ENCODE data around the gene TNFRSF4. TPM values are rescaled to one million over a fixed set of nuclear protein-coding genes. Genes with fewer than 3 reads are reported as not detected.

The TNFRSF4 gene
- total and polyA plus RNA-seq, 7 experiments from 2014 or later, result 0.49 to 192 (median 1.5) TPM

DNA sequence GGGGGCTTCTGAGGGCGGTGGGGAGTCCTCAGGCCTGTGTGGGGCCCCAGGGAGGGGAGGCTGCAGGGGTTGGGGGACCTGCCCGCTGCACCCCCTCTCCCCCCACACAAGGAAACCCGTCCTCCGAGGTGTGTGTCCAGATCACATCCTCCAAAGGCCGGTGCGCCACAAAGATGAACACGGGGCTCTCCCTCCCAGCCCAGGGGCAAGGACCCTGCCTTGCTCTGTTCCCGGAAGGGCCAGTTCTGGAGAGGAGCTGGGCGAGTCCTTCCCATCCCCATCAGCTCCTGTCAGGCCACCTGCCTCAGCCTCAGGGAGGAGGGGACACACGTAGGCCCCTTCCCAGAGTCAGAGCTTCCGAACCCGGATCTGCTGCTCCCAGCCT, 42.8 kb downstream of the TNFRSF4 start:
- ATAC-seq (no peak), DNase-seq (no peak)
- Histone ChIP-seq H3K36me3 (ENCODE audit: control insufficient read depth in 2 of 3, insufficient read depth in 3 of 3, low read length in 3 of 3) (no peaks in the 10 kb centered on the region), H3K4me3 (ENCODE audit: low read length) (no peak overlapping the region), H3K4me1 (ENCODE audit: control insufficient read depth in 2 of 2, insufficient read depth in 2 of 2, low read length in 2 of 2) (peaks cover 6 to 18% of the 10 kb centered on the region in 2 donors), H3K9me3 (ENCODE audit: control insufficient read depth in 2 of 3, low read length in 3 of 3) (no peaks in the 10 kb centered on the region), H3K27ac (ENCODE audit: low read depth, low read length) (no peak overlapping the region), H3K27me3 (ENCODE audit: control insufficient read depth in 2 of 2, insufficient read depth in 2 of 2, low read length in 2 of 2) (no peaks in the 10 kb centered on the region)
- intact Hi-C loops (cut with micrococcal nuclease), result loop anchor here in 1 of 2 donors (5.0 kb wide), 1 partner anchor 36 kb away; the partner anchor contains the start of gene TNFRSF18
- H3K36me3 Mint-ChIP-seq, result no peaks in the 10 kb centered on the region
- no peaks in the 10 kb centered on the region for H3K9me3 Mint-ChIP-seq
- CTCF ChIA-PET, result no interaction called here
- H3K4me3 Mint-ChIP-seq, result no peak overlapping the region
- H3K27ac Mint-ChIP-seq, result no peak overlapping the region
- POLR2A ChIA-PET, result interaction anchor here (1.0 kb wide), 1 partner anchor 13 kb away, joined by 3 read pairs; no protein-coding TSS in a partner anchor
- H3K4me1 Mint-ChIP-seq, result peaks cover 5 to 25% (median 9%) of the 10 kb centered on the region in 7 donors
- H3K27me3 Mint-ChIP-seq, result peaks cover 0 to 19% (median 4%) of the 10 kb centered on the region in 5 donors

DNA sequence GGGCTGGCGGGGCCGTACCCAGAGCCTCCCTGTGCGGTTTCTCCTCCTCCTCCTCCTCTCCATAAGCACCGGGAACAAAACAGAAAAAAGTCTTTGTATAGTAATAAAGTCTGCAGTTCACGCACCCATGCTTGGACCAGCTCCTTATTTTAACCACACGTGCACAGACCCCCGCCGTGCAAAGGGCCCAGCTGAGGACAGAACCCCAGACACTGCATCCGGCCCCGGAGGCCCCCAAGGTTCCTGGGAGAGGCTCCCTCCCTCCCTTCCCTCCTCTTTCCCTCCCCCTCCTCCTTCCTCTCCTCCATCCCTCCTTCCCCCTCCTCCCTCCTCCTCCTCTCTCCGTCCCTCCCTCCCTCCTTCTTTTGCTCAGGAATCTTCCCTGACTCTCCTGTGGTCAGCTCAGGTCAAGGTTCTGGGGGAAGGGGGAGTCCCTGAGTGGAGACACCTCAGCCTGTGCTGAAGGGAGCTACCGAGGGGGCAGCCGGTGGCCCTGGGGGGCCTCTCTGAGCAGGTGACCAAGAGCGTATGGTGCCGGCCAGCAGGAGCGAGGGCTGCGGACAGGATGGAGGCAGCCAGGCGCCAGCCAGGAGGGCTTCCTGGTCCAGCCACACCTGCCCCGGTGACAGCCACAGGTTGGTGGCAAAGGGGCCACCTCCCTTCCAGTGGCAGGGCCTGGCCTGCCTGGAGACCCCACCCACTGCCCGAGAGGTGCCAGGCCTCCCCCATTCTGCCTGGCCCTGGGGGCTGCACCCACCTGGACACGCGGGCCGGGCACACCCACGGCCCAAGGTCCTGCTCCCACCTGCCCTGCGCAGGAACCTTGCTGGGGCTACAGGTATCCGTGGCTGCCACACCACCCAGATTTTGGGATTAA, 43.5 kb downstream of the TNFRSF4 start:
- Mint-ChIP-seq H3K9me3 (no peaks in the 10 kb centered on the region), H3K27ac (peak overlapping the region in 1 of 9 donors; percentile 33), H3K4me3 (peak overlapping the region in 3 of 10 donors; percentile 25 to 60 (median 47)), H3K27me3 (peaks cover 0 to 14% (median 4%) of the 10 kb centered on the region in 5 donors), H3K36me3 (no peaks in the 10 kb centered on the region), H3K4me1 (peaks cover 7 to 25% (median 9%) of the 10 kb centered on the region in 7 donors)
- Histone ChIP-seq H3K27me3 (ENCODE audit: control insufficient read depth in 2 of 2, insufficient read depth in 2 of 2, low read length in 2 of 2) (no peaks in the 10 kb centered on the region), H3K4me3 (ENCODE audit: low read length) (no peak overlapping the region), H3K36me3 (ENCODE audit: control insufficient read depth in 2 of 3, insufficient read depth in 3 of 3, low read length in 3 of 3) (no peaks in the 10 kb centered on the region), H3K27ac (ENCODE audit: low read depth, low read length) (no peak overlapping the region), H3K4me1 (ENCODE audit: control insufficient read depth in 2 of 2, insufficient read depth in 2 of 2, low read length in 2 of 2) (peaks cover 6 to 18% of the 10 kb centered on the region in 2 donors), H3K9me3 (ENCODE audit: control insufficient read depth in 2 of 3, low read length in 3 of 3) (no peaks in the 10 kb centered on the region)
- intact Hi-C loops (cut with micrococcal nuclease), result loop anchor here in 1 of 2 donors (5.0 kb wide), 1 partner anchor 37 kb away; the partner anchor contains the start of gene TNFRSF18
- ATAC-seq (no peak), DNase-seq (no peak)
- ChIA-PET CTCF (no interaction called here), POLR2A (interaction anchor here (1.0 kb wide), 1 partner anchor 13 kb away, joined by 3 read pairs; no protein-coding TSS in a partner anchor)

DNA sequence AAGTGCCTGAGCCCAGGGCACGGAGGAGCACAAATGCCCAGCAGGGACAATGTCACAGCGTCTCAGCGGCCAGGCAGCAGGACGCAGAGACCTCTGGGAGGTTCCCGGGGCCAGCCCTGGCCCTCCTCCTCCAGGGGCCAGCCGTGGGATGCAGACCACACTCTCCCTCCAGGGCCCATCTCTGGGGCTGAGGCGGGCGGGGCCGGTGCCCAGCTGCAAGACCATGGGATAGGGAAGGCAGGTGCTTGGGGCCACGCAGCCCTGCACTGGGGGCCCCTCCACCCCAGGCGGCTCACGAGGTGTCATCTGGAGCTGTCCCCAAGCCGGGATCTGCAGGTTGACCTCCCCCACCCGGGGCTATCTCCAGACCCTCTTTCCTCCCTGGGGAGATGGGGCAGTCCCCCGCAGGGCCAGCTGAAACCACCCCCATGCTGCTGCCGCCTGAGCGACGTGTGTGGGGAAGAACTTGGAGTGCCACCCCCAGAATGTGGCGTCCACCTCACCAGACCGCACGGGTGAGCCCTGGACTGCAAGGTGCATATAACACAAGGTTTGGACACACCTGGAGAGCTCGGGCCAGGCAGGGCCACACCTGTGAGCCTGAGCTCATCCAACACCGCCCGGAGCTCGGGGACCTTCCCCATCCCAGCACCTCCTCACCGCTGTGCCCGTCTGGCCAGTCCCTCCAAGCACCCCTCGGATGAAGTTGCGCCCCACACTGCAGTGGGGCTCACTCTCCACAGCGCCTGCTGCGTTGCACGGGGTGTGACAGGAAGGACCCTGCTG, 44.3 kb downstream of the TNFRSF4 start:
- Mint-ChIP-seq H3K36me3 (no peaks in the 10 kb centered on the region), H3K4me1 (peaks cover 5 to 25% (median 9%) of the 10 kb centered on the region in 7 donors), H3K9me3 (no peaks in the 10 kb centered on the region), H3K4me3 (peak overlapping the region in 2 of 10 donors; percentile 47 to 60), H3K27me3 (peaks cover 0 to 11% (median 4%) of the 10 kb centered on the region in 5 donors), H3K27ac (peak overlapping the region in 1 of 9 donors; percentile 33)
- no peak for DNase-seq
- no peak for ATAC-seq
- Histone ChIP-seq H3K27me3 (ENCODE audit: control insufficient read depth in 2 of 2, insufficient read depth in 2 of 2, low read length in 2 of 2) (no peaks in the 10 kb centered on the region), H3K9me3 (ENCODE audit: control insufficient read depth in 2 of 3, low read length in 3 of 3) (no peaks in the 10 kb centered on the region), H3K4me1 (ENCODE audit: control insufficient read depth in 2 of 2, insufficient read depth in 2 of 2, low read length in 2 of 2) (peaks cover 6 to 18% of the 10 kb centered on the region in 2 donors), H3K4me3 (ENCODE audit: low read length) (no peak overlapping the region), H3K36me3 (ENCODE audit: control insufficient read depth in 2 of 3, insufficient read depth in 3 of 3, low read length in 3 of 3) (no peaks in the 10 kb centered on the region), H3K27ac (ENCODE audit: low read depth, low read length) (no peak overlapping the region)
- CTCF ChIA-PET, result no interaction called here
- intact Hi-C loops (cut with micrococcal nuclease), result loop anchor here in 1 of 2 donors (5.0 kb wide), 1 partner anchor 38 kb away; the partner anchor contains the start of gene TNFRSF18
- POLR2A ChIA-PET, result no interaction called here

DNA sequence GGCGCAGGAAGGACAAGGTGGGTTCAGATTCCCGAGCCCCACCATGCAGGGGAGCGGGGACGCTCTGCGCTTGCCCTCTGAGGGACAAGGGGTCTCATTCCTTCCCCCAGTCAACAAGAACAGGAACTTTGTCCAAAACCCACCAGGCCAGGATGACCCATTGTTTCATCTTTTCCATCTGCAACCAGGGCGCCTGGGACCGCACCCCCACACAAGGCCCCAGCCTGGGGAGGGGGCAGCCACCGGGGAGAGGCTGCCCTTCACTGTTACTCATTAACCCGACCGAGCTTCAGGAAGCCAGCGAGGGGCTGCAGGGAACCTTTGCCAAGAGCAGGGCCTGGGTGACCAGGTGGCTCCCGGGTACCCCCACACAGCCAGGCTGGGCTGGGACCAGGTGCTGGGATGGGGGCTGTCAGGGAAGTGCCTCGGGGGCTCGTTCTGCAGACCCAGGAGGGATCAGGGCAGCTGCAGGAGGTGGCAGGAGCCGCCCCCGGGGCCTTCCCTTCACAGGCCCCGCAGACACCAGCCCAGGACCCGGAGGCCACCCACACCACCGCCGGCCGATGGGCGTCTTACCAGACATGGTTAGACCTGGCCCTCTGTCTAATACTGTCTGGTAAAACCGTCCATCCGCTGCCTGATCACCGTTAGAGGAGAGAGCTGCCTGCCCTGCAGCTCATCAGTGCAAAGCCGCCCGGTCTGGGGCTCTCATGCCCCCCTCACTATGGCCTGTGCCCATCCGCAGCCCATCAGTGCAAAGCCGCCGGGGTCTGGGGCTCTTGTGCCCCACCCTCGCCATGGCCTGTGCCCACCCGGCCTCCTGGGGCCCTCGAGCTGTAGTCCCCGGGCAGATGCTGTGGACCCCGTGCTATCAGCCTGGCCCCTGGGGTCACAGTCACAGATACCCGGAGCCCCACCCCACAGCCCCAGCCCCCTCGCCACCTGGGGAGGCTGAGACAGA, 45.2 kb downstream of the TNFRSF4 start:
- peaks cover 0 to 11% (median 4%) of the 10 kb centered on the region in 5 donors for H3K27me3 Mint-ChIP-seq
- Histone ChIP-seq H3K27ac (ENCODE audit: low read depth, low read length) (no peak overlapping the region), H3K4me1 (ENCODE audit: control insufficient read depth in 2 of 2, insufficient read depth in 2 of 2, low read length in 2 of 2) (peaks cover 6 to 9% of the 10 kb centered on the region in 2 donors), H3K27me3 (ENCODE audit: control insufficient read depth in 2 of 2, insufficient read depth in 2 of 2, low read length in 2 of 2) (no peaks in the 10 kb centered on the region), H3K9me3 (ENCODE audit: control insufficient read depth in 2 of 3, low read length in 3 of 3) (no peaks in the 10 kb centered on the region), H3K4me3 (ENCODE audit: low read length) (no peak overlapping the region), H3K36me3 (ENCODE audit: control insufficient read depth in 2 of 3, insufficient read depth in 3 of 3, low read length in 3 of 3) (no peaks in the 10 kb centered on the region)
- H3K4me3 Mint-ChIP-seq, result peak overlapping the region in 1 of 10 donors; percentile 28
- H3K36me3 Mint-ChIP-seq, result no peaks in the 10 kb centered on the region
- ChIA-PET POLR2A (no interaction called here), CTCF (no interaction called here)
- no peak overlapping the region for H3K27ac Mint-ChIP-seq
- H3K9me3 Mint-ChIP-seq, result no peaks in the 10 kb centered on the region
- intact Hi-C loops (cut with micrococcal nuclease), result no loop called here
- H3K4me1 Mint-ChIP-seq, result peaks cover 5 to 20% (median 9%) of the 10 kb centered on the region in 7 donors
- ATAC-seq (no peak), DNase-seq (no peak)

DNA sequence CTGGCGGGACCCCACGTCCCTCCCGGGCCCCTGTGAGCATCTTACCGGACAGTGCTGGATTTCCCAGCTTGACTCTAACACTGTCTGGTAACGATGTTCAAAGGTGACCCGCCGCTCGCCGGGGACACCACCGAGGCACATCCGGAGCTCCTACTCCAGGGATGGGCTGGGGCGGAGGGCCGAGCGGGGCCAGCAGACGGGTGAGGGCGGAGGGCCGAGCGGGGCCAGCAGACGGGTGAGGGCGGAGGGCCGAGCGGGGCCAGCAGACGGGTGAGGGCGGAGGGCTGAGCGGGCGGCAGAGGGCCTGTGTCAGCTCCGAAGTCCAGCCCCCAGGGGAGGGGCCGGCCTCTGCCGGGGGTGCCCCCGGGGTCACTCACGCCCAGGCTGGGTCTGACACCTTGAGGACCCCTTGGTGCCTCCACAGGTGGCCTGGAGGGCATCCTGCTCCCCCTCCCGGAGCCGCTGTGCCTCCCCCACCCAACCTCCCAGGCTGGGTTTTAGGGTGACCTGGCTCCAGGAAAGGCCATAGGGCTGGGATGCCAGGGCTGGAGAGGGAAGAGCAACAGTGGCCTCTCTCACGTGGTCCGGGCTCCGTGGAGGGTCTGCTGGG, 46.0 kb downstream of the TNFRSF4 start:
- POLR2A ChIA-PET, result no interaction called here
- no peak for ATAC-seq

More for the DNA sequence above, 46.0 kb downstream of the TNFRSF4 start:
- DNase-seq, result no peak
- no peak overlapping the region for H3K27ac ChIP-seq (ENCODE audit: low read depth, low read length)
- no peak overlapping the region for H3K4me3 ChIP-seq (ENCODE audit: low read length)
- no peaks in the 10 kb centered on the region for H3K36me3 ChIP-seq (ENCODE audit: control insufficient read depth in 2 of 3, insufficient read depth in 3 of 3, low read length in 3 of 3)
- Mint-ChIP-seq H3K4me1 (peaks cover 5 to 15% (median 9%) of the 10 kb centered on the region in 7 donors), H3K27ac (no peak overlapping the region), H3K36me3 (no peaks in the 10 kb centered on the region), H3K4me3 (no peak overlapping the region), H3K9me3 (no peaks in the 10 kb centered on the region), H3K27me3 (peaks cover 0 to 11% (median 4%) of the 10 kb centered on the region in 5 donors)
- no peaks in the 10 kb centered on the region for H3K9me3 ChIP-seq (ENCODE audit: control insufficient read depth in 2 of 3, low read length in 3 of 3)
- no peaks in the 10 kb centered on the region for H3K27me3 ChIP-seq (ENCODE audit: control insufficient read depth in 2 of 2, insufficient read depth in 2 of 2, low read length in 2 of 2)
- CTCF ChIA-PET, result interaction anchor here (0.7 kb wide), 1 partner anchor 11 kb away, joined by 3 read pairs; no protein-coding TSS in a partner anchor
- intact Hi-C loops (cut with micrococcal nuclease), result no loop called here
- H3K4me1 ChIP-seq (ENCODE audit: control insufficient read depth in 2 of 2, insufficient read depth in 2 of 2, low read length in 2 of 2), result peaks cover under 1 to 1% of the 10 kb centered on the region in 2 donors

Data from naive thymus-derived CD4-positive, alpha-beta T cell (primary cell).